GM19240 (cell line): ENCODE measurements around the gene CRADD.
"Not testable (repeated sequence)": the region's sequence is repeated elsewhere in the genome, so short reads cannot be mapped to it uniquely, and the experiment has no call there.

Experiments
- DNase-seq: peaks from one replicate; pipeline ENCODE4 v3.0.0; 2011; ENCODE audit warnings: low spot score; ENCODE audit not compliant: insufficient read length

The CRADD gene

GRCh38 chr12:93757792-93758694 is 80.9 kb downstream of the CRADD start:
- DNase-seq: no peak

GRCh38 chr12:93758801-93759373 is 81.7 kb downstream of the CRADD start:
- no peak for DNase-seq

DNA sequence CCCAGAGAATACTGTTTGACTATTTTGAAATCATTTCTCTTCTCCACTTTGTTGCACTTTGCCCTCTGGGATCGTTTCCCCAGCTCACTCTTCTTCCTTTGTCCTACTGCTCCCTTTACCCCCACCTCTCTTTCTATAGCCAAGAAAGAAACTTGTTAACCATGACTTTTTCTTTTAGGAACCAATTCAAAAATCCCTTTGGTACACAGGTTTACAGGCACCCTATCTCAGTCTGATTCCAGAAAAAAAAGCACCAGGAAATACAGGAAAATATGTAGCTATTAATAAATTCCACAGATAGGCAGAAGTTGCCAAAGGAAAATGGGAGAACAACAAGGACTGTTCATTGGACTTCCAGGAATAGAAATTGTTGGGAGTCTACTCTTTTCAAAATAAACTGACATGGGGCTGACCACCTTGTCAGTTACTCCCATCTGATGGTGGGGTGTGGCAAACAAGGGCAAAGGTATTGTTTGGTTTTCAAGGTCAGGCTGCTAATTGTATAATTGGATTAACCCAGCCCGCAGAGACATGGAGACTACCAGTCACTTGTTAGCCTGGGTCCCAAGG is 82.4 kb downstream of the CRADD start:
- no peak for DNase-seq

GRCh38 chr12:93760275-93760875 is 83.2 kb downstream of the CRADD start:
- DNase-seq: no peak

- DNase-seq: no peak
Measured at GRCh38 chr12:93762059-93762719, 85.0 kb downstream of the CRADD start.

- DNase-seq: no peak
Measured at GRCh38 chr12:93762912-93763553, 85.9 kb downstream of the CRADD start.

DNA sequence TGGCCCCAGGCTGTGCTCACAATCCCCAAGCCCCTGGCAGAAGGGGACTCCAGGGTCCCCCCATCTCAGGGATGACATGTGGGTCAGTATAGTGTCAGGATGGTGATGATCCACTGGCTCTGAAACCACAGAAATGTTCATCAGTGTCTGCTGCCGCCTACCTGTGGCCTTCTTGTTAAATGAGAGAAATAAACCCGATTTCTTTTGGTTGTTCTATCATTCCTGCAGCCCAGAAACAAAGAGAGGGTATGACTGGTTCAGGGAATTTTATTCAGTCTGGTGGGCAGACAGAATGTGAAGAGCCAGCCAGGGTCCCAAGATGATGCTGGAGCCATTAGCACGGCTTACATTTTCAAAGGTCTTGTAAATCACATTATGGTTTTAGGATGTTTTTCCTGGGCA is 86.6 kb downstream of the CRADD start:
- no peak for DNase-seq

DNA sequence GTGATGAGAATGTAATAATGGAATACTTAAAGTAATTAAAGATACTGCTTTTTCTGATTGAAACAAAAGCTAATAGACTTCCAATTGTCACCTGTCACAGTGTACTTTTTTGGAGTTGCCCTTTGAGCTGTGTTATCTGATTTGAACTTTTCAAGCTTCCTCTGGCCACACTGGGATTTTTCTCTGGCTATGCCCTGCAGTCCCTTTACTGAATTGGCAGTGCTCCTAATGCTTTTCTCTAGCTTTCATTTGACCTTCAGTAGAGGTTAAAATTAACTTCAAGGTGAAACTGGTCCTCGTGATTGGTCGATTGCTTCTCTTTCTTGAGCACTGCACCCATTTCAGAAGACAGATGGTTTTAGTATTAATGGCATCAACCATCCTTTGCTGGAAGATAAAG is 89.2 kb downstream of the CRADD start:
- DNase-seq: no peak

DNA sequence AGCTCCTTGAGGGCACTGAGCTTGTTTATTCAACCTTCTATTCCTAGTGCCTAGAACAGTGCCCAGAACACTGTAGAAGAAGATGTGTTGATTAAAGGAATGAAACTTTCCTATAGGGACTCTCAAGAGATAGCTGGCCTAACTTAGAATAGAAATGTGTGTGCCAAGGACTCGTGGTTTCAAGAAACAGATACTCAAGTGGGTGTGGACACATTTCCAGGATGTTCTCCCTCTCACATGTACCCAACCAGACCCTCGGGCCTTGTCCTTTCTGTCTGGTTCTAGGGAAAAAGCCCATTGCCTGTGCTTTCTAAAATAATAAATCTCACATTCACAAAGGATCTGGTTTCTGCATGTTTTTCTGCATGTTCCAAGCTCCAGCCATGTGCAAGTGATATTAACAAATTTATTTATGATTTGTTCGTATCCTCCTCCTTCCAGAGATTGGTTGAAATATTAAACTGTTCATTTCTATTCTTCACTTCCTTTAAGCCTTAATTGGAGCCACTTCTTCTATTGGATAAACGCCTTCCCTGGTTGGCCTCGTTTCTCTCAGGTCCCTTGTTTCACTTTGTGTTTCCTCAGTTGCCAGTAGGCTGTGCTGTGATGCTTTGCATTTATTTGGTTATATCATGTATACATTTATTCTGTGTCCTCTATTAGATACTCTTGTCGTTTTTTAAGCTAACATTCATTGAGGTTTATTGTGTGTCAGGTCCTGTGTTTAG is 89.8 kb downstream of the CRADD start:
- no peak for DNase-seq

DNA sequence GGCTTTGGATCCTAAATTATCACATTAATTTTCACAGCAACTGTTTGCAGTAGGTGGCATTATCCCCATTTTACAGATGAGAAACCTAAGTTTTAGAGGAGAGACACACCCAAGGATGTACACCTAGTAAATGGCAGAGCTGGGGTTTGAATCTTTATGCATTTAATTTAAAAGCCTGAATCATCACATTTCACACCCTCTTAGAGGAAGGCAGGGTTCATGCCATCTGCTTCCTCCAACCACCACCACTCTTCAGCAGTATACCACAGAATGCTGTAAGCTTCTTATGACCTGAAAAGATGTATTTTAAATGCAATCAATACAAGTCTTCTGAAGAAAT is 90.3 kb downstream of the CRADD start:
- DNase-seq: no peak

DNA sequence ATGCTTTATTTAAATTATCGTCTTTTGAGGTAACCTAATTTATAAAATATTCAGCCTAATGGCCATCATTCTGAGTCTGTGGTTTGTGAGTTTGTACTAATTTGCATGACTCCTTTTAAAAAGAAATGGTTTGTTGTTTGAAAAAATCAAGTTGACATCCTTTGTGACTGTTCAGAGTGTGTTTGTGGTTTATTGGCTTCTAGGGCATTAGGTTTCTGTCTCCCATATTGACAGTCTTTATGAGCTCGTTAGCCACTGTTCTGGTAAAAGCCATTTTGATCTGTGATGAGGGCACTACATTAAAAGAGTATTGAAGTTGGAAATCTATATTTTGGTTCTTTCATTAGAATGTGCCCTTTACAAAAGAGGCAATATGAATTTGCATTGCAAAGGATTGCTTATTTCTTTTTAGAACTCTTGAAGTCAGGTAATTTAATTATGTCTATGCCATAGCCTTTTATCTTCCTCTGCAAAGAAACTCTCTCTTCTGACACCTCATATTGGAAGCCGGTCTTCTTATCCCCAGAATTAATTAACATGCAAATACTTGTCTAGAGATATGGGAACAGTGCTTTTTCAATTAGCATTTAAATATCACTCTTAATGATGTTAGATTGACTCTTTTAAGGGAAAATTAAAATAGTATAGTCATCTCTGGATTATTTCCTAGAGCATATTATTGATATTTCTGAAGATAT is 95.0 kb downstream of the CRADD start:
- no peak for DNase-seq

- DNase-seq: no peak
Measured at GRCh38 chr12:93773122-93773871, 96.1 kb downstream of the CRADD start.

GRCh38 chr12:93776581-93777018 is 99.4 kb downstream of the CRADD start:
- DNase-seq: no peak

GRCh38 chr12:93777254-93777653 is 100.1 kb downstream of the CRADD start:
- DNase-seq: no peak

- DNase-seq: no peak
Measured at GRCh38 chr12:93778306-93778705, 101.1 kb downstream of the CRADD start.

DNA sequence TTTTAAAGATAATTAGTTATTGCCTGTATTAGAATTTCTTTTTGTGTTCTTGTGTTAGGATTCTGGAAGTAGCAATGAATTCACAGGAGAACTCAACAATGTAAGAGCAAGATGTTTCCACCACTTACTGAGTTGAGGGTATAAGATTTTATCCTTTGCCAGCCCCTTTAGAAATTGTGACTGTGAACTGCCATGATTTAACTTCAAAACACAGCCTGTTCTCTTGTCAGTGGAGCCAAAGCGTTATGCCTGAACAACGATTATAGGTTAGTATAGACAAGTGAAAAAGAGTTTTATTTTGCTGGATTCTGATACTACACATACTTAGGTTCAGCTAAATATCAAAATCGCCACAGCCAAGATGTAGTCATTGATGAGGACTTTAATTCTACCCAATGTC is 101.6 kb downstream of the CRADD start:
- no peak for DNase-seq

DNA sequence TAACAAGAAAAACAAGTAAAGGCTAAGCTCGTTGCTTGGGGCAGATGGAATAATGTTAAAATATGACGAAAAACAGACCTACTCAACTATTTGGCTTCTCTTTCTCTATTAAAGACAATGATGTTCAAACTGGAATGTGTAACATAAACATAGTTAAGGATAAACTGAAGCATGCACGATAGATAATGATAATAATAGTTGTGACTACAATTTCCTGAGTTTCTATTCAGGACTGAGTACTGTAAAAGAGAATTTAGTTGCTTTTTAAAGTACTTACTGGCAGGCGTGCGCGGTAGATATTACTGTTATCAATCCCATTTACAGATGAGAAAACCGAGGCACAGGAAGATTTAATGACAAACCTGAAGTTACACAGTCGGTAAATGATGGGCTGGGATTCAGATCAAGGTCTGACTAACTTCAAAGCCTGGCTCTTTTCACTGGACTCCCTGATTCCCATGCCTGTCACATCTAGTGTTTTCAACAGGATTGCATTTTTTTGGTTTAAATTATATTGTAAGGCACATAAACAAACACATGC is 103.0 kb downstream of the CRADD start:
- DNase-seq: no peak

DNA sequence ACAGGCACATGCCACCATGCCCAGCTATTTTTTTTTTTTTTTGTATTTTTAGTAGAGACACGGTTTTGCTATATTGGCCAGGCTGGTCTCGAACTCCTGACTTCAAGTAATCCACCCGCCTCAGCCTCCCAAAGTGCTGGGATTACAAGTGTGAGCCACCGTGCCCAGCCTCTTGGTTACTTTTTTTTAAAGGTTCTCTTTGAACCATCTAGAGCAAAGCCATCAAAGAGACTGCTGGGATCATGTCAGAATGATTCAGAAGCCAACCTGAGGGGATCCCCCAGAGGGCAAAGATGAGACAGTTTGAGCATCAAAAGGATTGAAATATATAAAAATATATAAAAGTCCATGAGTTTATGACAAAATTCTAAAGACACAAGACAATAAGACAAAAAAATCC is 103.7 kb downstream of the CRADD start:
- not testable (repeated sequence) for DNase-seq

GRCh38 chr12:93781961-93782360 is 104.8 kb downstream of the CRADD start:
- DNase-seq: not testable (repeated sequence)
